HG03558 (cell line): ENCODE data around the gene TUBB1.
A peak's percentile ranks its signal among the peaks of the same experiment; 100 is the strongest.
"Not testable (repeated sequence)": the region's sequence is repeated elsewhere in the genome, so short reads cannot be mapped to it uniquely, and the experiment has no call there.

Source experiments
- ATAC-seq: cut with Tn5 transposase; IDR thresholded peaks from one replicate; pipeline ENCODE4 v1.9.1; 2021; ENCODE audit warnings: moderate number of reproducible peaks; ENCODE audit not compliant: unreplicated experiment; ENCODE audit errors: extremely low read depth

TUBB1 gene

GRCh38 chr20:59037386-59037785, 18.2 kb downstream of the TUBB1 start:
- ATAC-seq: no peak

GRCh38 chr20:59039233-59039632, 20.0 kb downstream of the TUBB1 start:
- no peak for ATAC-seq

- ATAC-seq: no peak
Measured at GRCh38 chr20:59040667-59041066, 21.4 kb downstream of the TUBB1 start.

GRCh38 chr20:59041487-59041886, 22.3 kb downstream of the TUBB1 start:
- ATAC-seq: not testable (repeated sequence)

GRCh38 chr20:59042151-59042795, 23.0 kb downstream of the TUBB1 start, which contains the start of gene PRELID3B:
Gene PRELID3B (minus strand): TSS chr20:59042786. CDS start chr20:59042730, 56 bp downstream.
- peak; percentile 22 for ATAC-seq

DNA sequence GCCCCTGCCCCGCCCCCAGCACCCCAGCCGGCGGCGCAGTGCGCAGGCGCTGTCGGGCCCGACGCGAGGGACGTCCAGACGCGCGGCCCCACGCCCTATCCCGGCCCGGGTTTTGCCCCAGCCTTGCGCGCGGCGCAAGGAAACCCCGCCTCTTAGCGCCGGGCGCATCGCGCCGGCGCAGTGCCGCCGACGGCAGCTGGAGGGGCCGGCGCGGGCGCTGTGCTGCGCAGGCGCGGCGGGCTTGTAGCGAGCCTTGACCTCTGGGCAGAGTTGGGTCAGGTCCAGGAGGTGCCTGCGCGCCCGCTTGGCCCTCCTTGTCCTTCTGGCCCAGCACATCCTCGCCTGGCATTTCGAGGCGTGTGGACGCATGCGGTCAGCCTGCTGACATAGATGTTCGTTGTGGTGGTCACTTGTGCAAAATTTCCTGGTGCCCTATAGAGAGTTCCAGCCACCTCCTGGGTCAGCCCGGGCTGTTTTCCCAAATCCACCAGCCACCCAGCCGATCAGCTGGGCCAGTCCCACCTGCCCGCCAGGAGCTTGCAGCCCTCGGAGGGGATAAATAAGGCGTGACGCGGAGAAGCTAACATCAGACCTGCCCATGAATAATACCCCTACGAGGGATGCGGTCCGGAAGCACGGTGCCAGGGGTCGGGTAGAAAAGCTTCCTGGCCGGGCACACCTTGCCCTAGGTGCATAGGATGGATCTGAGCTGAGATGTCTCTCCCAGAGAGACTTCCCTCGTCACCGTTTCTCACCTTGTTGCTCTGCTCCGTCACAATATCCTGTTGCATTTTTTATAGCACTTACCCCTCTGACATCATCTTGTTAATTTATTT, 23.8 kb downstream of the TUBB1 start:
- peak; percentile 79 for ATAC-seq

DNA sequence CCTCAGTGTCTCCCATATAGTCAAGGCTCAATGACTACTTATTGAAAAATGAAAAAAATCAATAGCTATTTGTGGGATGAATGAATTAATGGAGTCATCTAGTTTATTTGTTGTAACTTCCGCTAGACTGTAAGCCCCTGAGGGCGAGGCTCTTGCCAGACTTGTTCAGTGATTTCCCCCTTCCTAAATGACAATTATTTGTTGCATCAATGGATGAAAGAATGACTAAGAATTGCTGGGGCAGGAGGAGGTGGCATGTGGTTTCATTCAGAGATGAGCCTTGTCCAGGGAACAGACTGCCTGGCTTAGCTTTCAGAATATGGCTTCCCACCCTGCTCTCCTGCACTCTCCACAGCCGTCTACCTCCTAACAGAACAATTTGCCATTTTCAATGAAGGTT, 24.5 kb downstream of the TUBB1 start:
- ATAC-seq: no peak

- ATAC-seq: no peak
Measured at GRCh38 chr20:59044295-59044694, 25.1 kb downstream of the TUBB1 start.

DNA sequence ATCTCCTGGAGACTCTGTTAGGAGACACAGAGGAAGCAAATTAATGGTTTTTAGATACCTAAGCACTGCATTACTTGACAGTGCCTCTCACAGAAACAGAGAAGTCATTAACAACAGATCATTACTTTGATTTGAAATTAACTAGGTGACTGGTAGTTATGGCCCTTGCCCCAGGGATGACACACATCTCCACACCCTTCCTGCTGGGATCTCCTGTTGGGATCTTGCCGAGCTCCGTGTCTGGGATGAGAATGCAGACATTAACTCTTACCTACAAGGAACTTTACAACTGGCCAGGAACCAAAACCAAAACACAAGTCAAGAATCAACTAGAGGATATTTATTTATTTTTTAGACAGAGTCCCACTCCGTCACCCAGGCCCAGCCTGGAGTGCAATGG, 25.6 kb downstream of the TUBB1 start:
- no peak for ATAC-seq

DNA sequence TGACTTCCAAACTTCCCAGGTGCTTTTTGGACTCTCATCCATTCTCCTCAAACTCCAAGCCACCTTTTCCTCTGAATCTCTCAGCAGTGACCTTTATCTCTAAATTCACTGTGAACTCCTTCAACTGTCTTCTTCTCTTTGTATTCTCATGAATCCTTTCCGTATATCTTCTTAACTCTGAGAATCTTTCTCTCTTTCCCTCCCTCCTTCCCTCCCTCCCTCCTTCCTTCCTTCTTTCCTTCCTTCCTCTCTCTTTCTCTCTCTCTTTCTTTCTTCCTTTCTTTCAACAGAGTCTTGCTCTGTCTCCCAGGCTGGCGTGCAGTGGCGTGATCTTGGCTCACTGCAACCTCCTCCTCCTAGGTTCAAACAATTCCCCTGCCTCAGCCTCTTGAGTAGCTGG, 27.6 kb downstream of the TUBB1 start:
- no peak for ATAC-seq

DNA sequence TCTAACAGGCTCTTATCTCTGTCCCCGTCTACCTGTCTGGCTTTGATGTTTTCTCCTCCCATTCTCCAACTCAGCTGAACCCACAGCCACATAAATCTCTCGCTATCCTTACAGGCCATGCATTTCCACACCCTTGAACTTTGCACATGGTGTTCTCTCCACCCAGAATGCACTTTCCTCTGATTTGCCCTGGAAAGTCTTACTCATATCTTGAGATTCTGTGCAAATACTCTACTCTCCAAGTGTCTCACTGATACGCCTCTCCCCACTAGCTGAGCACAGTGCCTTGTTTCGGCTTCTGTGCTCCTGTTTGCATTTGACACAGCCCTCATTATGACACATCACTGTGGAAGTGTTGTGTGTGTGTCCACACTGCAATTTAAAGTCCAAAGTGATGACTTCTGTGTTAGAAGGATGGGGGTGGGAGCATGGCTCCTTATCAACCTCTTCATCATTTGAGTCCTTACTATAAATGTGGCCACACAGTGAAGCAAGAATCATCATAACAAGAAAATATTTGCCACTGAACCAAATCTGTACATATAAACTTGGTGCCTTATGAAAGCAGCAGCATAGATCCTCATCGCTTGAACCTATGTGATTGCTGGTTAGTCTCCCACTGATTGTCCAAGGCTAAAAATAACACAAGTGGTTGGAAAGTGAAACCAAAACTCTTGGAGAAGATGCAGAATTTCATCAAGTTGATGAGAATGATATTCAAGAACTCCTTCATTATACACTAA, 28.9 kb downstream of the TUBB1 start:
- ATAC-seq: no peak

DNA sequence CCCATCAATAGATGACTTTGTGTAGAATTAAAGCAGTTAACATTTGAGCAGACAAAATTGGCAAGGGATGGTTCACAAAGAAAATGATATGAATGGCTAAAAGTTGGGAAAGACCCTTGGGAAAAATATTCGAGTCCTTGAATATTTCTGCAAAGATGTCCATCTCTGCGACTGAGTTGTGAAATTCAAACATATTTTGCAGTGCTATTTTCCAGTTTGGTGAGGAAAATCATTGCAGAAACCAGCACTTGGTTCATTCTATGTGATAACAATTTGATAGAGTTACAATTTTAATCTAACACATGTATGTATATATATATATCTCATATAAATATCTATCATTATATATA, 29.4 kb downstream of the TUBB1 start:
- no peak for ATAC-seq

DNA sequence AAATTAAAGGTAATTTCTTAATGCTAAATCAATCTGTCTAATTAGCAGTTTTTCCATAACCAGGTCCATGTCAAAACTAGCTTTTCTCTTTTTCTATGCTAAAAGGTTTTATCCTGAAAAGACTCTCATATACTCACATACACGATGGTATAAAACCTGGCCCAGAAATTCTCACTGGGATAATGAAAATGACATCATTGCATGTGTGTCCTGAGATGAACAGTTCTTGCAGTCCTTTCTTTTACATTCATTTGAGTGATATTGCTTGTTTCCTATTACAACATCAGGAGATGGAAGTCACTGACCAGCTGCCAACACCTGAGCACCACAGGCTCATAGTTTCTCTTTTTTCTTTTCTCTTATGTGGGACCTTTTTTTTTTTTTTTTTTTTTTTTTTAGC, 31.2 kb downstream of the TUBB1 start:
- ATAC-seq: no peak

- no peak for ATAC-seq
Measured at GRCh38 chr20:59051666-59052185, 32.5 kb downstream of the TUBB1 start.

GRCh38 chr20:59055302-59055701, 36.1 kb downstream of the TUBB1 start:
- no peak for ATAC-seq

GRCh38 chr20:59062081-59062480, 42.9 kb downstream of the TUBB1 start:
- no peak for ATAC-seq

DNA sequence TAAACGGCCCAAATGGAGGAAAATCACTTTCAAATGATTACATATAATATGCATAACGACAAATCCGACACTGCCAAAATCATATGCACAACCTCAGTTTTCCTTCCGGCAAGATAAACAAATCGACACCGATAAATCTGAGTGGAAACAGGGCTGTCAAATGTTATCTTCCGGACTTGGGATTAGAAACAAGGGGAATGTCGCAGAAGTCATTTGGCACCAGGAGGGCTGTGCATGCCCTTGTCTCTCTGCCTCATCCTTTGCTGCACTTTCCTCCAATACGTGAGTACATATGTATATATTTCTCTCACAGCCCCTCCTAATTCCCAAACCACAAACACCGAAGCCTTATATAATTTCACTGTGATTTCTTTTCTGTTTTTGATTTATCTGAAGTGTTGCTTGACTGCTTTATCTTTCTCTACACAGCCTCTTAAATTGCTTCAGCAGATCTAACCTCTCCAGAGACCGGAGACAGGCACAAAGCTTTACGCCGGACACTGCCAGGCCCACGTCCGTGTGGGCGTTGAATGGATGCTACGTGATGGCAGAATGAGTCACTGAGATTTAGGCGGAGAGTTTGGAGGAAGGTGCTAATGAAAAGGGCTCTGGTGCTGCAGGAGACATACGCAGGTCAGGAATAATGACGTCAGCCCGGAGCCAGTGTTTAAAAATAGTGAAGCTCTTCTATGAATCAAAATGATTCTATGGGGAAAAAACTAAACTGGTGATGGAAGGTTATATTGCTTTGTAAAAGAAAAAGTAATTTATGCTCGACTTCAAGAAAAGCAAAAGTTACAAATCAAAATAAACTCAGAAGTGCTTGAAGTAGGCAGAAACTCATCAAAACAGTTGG, 44.4 kb downstream of the TUBB1 start:
- ATAC-seq: no peak

DNA sequence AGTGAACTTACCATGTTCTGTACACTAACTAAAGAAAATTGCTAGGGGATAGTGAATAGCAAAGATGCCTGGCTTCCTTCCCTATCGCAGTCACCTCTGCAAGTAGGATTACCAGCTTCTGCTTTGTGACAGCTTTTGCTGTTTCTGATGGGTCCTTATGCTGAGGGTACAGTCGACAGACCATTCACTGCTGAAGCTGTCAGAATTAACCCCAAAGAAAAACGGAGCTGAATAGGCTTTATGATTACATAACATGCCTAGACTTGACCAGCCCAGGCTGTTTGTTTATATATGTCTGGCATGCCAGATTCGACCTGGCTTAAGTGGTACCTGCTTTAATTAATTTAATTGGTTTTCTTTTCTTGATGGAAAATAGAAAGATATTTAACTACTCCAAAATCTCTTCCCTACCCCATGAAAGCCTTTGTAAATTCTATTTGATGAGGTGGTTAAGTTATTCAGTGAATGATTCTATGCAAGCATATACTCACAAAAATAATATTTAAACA, 45.0 kb downstream of the TUBB1 start:
- ATAC-seq: no peak

- no peak for ATAC-seq
Measured at GRCh38 chr20:59068534-59068933, 49.3 kb downstream of the TUBB1 start.

DNA sequence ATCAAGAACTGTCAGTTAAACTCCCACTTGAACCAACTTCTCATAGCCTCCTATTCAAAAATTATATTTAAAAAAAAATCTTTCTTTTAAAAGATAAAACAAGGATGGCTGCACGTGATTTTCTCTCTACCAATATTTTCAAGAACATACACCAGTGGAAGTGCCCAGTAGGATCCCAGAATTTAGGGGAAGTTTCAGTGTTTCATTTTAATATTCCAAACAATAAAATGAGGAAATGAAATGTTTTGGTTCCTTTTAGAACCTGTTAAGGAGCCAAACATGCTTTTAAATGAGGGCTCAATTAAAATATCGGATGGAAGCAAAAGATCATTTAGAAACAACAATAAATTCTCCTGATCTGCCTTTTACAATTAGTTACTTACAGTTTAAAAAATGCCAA, 49.8 kb downstream of the TUBB1 start:
- ATAC-seq: no peak
